ENCODE data around the gene ARNT2. TPM values are rescaled to one million over a fixed set of nuclear protein-coding genes. Genes with fewer than 3 reads are reported as not detected.

Gene ARNT2
- total and polyA plus RNA-seq, 8 donors = 0.58 to 27.4 (median 1.6) TPM

DNA sequence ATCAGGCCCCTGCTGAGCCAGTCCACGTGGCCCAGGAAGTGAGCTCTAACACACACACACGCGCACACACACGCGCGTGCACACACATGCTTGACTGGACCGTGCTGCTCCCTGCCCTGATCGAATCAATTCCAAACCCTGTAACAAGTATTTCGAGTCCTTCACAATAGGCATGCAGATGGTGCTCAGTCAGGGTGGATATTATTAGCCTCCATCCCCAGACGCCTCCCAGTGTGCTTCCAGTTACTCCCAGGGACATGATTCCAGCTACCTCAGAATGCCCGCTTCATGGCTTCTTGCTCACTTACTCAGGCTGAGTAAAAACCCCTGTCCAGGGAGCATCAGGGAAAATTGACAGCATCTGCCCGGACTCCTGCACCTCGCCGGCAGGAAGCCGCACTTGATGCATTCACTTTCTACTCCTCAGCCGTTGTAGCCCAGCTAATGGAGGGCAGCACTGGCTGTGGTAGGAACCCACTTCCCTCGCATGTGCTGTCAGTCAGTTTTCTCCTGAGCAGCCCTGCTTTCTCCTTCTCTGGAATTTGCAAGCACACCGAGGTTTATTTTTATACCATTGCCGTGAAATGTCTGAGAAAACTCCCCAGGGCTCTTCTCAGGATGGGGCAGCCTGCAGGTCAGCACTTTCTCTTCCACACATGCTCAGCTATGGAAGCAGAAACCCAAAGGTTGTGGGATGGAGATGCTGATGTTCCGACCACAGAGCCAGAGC, 164.9 kb downstream of the ARNT2 start:
- WGBS, 5 donors = 81 to 89% (median 88%) methylated on average over 19 to 20 of the region's 20 CpGs
- no peak overlapping the region for H3K4me3 ChIP-seq
- intact Hi-C loops (cut with DNase I; ENCODE audit: low total_unique reads) = loop anchor here (5.0 kb wide), 1 partner anchor 208 kb away; the partner anchor contains the start of gene CEMIP
- DNase-seq = no peak
- TF ChIP-seq, protein P1, sequence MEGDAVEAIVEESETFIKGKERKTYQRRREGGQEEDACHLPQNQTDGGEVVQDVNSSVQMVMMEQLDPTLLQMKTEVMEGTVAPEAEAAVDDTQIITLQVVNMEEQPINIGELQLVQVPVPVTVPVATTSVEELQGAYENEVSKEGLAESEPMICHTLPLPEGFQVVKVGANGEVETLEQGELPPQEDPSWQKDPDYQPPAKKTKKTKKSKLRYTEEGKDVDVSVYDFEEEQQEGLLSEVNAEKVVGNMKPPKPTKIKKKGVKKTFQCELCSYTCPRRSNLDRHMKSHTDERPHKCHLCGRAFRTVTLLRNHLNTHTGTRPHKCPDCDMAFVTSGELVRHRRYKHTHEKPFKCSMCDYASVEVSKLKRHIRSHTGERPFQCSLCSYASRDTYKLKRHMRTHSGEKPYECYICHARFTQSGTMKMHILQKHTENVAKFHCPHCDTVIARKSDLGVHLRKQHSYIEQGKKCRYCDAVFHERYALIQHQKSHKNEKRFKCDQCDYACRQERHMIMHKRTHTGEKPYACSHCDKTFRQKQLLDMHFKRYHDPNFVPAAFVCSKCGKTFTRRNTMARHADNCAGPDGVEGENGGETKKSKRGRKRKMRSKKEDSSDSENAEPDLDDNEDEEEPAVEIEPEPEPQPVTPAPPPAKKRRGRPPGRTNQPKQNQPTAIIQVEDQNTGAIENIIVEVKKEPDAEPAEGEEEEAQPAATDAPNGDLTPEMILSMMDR (IDR thresholded peaks at IDR 0.05) = no peak
- no peak for TF ChIP-seq EP300 (IDR thresholded peaks at IDR 0.05)
- TF ChIP-seq POLR2AphosphoS5 (IDR thresholded peaks at IDR 0.05) = no peak
- no peak for TF ChIP-seq POLR2A (IDR thresholded peaks at IDR 0.05)
- H3K9me3 ChIP-seq = no peaks in the 10 kb centered on the region
- H3K4me1 ChIP-seq = peaks cover 0 to 8% (median 0%) of the 10 kb centered on the region in 4 donors
- no peaks in the 10 kb centered on the region for H3K27me3 ChIP-seq
- H3K36me3 ChIP-seq = peaks cover 0 to 13% (median 6%) of the 10 kb centered on the region in 4 donors
- H3K27ac ChIP-seq = no peak overlapping the region

DNA sequence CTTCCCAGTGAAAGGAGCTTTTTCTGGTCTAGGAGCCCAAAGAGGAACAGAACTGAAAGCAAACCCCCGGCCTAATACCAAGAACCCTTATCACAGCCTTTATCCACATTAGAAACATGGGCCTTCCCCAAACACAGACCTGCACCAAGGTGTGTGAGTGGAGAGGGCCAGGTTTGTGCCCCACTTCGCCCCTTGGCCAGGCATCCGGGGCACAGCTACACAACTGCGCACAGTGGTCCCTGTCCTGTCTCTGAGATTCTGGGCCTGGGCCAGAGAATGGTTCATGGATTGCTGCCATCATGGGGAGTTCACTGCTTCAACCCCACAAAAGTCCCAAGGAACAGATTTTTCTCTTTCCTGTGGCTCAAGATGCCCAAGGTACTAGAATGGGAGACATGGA, 165.5 kb downstream of the ARNT2 start:
- TF ChIP-seq EP300 (IDR thresholded peaks at IDR 0.05) = no peak
- TF ChIP-seq, protein P1 (IDR thresholded peaks at IDR 0.05) = no peak
- TF ChIP-seq POLR2A (IDR thresholded peaks at IDR 0.05) = no peak
- no peak for TF ChIP-seq POLR2AphosphoS5 (IDR thresholded peaks at IDR 0.05)
- H3K4me3 ChIP-seq = no peak overlapping the region
- no peak for DNase-seq
- 88 to 94% (median 92%) methylated on average over 4 of the region's 4 CpGs for WGBS, 5 donors
- no peaks in the 10 kb centered on the region for H3K27me3 ChIP-seq
- H3K9me3 ChIP-seq = no peaks in the 10 kb centered on the region
- H3K27ac ChIP-seq = no peak overlapping the region
- H3K4me1 ChIP-seq = peaks cover 0 to 8% (median 0%) of the 10 kb centered on the region in 4 donors
- intact Hi-C loops (cut with DNase I; ENCODE audit: low total_unique reads) = loop anchor here (5.0 to 10.0 kb wide), 3 partner anchors 115 to 398 kb away; partner anchors contain the start of gene CEMIP
- H3K36me3 ChIP-seq = peaks cover 0 to 13% (median 2%) of the 10 kb centered on the region in 4 donors

DNA sequence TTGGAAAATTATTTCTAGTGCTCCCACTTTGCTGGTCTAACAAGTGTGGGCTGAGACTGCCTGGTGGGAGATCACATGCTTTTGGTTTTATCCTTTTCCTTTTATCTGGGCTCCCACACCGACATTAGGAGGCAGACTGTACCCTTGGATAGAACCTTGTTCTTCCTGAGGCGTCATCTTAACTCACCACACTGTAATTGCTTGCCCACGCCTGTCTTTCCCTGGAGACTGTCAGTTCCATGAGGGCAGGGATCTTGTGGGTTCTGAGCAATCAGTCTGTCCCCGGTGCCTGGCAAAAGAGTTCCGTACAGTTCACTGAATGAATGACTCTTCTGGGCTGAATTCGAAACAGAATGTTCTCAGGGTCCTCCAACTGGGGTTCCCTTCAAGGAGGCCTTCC, 166.4 kb downstream of the ARNT2 start:
- H3K27me3 ChIP-seq = no peaks in the 10 kb centered on the region
- 84 to 91% (median 87%) methylated on average over 6 of the region's 6 CpGs for WGBS, 5 donors
- H3K9me3 ChIP-seq = no peaks in the 10 kb centered on the region
- peaks cover 0 to 8% (median 0%) of the 10 kb centered on the region in 4 donors for H3K4me1 ChIP-seq
- no peak overlapping the region for H3K4me3 ChIP-seq
- no peak overlapping the region for H3K27ac ChIP-seq
- TF ChIP-seq EP300 (IDR thresholded peaks at IDR 0.05) (no peak), POLR2AphosphoS5 (IDR thresholded peaks at IDR 0.05) (no peak)
- TF ChIP-seq, protein P1 (IDR thresholded peaks at IDR 0.05) = no peak
- DNase-seq = peak in 1 of 2 donors; percentile 10
- H3K36me3 ChIP-seq = peaks cover 0 to 18% (median 2%) of the 10 kb centered on the region in 4 donors
- intact Hi-C loops (cut with DNase I; ENCODE audit: low total_unique reads) = loop anchor here (5.0 to 10.0 kb wide), 2 partner anchors 116 to 397 kb away; no protein-coding TSS in a partner anchor

DNA sequence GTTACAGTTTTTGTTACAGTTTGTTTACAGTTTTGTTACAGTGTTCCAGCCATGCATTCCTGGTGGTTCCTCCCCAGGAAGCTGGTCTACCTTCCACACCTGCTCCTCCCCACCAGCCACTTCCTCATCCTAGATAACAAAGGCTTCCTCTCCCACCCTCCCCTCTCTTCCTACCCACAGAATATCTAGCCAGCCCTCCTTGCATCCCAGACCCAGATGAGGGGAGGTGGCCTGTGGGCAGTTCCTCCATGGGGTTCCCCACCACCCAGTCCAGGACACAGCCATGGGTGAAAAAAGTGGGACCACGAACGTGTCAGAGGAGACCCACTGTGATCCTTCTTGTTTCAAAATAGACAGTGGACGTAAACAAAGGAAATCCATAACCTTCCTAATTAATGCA, 168.2 kb downstream of the ARNT2 start:
- Histone ChIP-seq H3K9me3 (no peaks in the 10 kb centered on the region), H3K27ac (no peak overlapping the region), H3K4me3 (no peak overlapping the region), H3K4me1 (peaks cover 0 to 8% (median 0%) of the 10 kb centered on the region in 4 donors), H3K36me3 (peaks cover 0 to 25% (median 0%) of the 10 kb centered on the region in 4 donors), H3K27me3 (no peaks in the 10 kb centered on the region)
- intact Hi-C loops (cut with DNase I; ENCODE audit: low total_unique reads) = loop anchor here (5.0 to 10.0 kb wide), 2 partner anchors 118 to 395 kb away; no protein-coding TSS in a partner anchor
- WGBS, 5 donors = 70 to 80% (median 79%) methylated on average over 3 of the region's 3 CpGs
- TF ChIP-seq EP300 (IDR thresholded peaks at IDR 0.05) (no peak), POLR2A (IDR thresholded peaks at IDR 0.05) (no peak), POLR2AphosphoS5 (IDR thresholded peaks at IDR 0.05) (no peak)
- TF ChIP-seq, protein P1 (IDR thresholded peaks at IDR 0.05) = no peak
- DNase-seq = peak in 1 of 2 donors; percentile 15
